DMS79 treated with DMSO at 0.1 percent for 48 hours (cell line): ENCODE data around the gene SLC2A8.

ENCODE experiments used
- DNase-seq: peaks from one replicate; lab custom pipeline; 2025; lab: John Stamatoyannopoulos, UW

Gene SLC2A8

DNA sequence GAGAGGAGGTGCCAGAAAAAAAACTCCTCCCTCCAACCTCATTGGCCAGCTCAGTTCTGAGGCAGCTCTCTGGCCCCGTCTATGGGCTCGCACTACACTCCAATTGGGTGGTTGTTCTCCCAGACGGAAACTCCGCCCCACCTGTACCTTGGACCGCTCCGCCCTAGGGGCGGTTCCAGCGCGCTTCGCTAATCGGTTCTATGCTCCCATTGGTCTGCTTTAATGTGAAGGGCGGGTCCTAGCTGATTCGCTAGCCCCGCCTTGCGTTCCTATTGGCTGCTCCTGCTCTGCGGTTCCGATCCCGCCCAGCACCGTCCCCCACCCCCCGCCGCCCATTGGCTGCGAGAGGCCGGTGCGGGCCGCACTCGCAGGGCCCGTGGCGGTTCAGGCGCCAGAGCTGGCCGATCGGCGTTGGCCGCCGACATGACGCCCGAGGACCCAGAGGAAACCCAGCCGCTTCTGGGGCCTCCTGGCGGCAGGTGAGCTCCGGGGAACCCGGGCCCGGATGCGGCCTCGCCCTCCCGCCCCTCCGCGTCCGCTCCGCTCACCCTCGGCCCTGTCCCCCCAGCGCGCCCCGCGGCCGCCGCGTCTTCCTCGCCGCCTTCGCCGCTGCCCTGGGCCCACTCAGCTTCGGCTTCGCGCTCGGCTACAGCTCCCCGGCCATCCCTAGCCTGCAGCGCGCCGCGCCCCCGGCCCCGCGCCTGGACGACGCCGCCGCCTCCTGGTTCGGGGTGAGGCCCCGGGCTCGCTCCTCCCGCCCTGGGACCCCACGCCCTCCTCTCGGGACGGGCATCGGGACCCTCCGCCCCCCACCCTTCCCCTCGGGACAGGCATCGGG lies at the start of gene SLC2A8:
TSS of gene SLC2A8 (plus strand) at position 362 of the 838 bp plus-strand sequence. CDS start at position 424, 62 bp downstream.
- DNase-seq, result peak; percentile 99

- DNase-seq, result no peak
Observed at GRCh38 chr9:127347831-127348776, 48.9 kb upstream of the SLC2A8 start.

GRCh38 chr9:127349483-127350113 lies 47.4 kb upstream of the SLC2A8 start:
- DNase-seq, result no peak

DNA sequence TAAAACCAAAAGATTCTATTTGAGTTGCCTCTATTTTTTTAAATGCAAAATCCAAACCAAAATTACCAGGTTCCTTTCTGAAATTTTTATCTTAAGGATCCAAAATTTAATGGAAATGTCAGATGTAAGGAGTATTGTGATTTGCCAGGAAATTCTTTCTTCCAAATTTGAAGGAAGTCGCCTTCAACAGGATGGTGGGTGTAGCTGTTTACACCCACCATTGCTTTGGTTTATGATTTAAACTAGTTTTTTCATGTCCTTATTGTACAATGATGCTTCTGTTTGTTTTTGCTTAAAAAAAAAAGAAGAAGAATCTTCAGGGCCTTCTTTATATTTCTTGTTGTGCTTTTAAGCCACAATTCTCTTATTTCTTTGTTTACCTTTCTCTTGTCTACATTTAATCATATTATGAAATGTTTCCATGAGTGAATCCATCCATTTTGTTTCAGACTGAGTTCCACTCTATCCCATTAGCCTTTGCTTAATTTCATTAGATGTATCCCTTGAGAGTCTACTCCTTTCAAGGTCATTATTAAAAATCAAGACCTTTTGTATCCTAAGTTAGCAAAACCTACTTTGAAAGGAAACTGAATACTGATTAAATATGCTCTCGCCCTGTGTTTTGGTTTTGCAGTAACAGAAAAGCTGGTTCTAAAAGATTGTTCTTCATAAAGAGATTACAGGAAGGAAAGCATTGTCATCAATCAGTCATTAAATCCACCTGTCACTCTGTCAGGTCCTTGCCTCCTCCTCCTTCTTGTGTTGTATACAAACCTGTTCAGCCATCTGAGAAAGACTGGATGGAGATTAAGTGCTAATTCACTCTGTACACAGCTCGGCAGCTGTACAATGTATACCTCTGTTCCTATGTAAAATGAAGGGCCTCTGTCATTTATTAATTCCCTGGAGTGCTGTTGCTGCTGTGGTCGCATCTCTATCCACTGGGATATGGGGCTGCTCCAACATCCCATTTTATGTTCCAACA lies 45.5 kb upstream of the SLC2A8 start:
- no peak for DNase-seq

DNA sequence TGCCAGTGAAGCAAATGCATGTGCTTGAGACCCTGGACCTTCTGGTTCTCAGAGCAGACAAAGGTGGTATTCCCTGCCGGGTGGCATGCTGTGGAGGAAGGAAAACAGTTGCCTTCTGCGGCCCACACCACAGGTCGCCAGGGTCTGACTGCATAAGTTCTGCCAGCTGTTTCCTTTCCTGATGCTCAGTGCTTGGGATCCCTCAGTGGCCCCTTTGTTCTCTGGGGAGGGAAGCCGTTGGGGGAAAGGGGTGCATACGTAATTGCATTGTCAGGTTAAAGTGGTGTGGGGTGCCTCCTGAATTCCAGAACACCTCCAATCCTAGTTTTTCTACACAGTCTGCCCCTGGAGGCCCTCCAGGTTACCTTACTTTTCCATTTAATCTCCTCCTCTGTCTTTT lies 43.1 kb upstream of the SLC2A8 start:
- DNase-seq, result no peak

DNA sequence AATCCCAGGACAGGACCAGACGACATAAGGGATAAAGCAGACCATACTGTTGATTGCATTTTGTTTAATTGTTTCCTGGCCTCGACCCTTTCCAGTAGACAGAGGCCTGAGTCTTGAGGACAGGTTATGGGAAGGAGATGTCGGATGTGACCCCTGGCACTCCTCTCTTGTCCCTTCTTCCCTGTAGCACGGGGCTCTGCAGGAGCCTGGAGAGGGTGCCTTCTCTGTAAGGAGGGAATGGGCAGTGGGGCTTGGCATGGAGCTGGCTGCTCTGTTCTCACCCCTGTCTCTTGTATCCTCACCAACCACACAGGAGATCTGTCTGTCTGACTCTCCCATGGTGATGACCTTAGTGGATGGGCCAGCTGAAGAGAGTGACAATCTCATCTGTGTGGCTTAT lies 40.1 kb upstream of the SLC2A8 start:
- no peak for DNase-seq

GRCh38 chr9:127358023-127358535 lies 38.9 kb upstream of the SLC2A8 start:
- DNase-seq, result no peak

DNA sequence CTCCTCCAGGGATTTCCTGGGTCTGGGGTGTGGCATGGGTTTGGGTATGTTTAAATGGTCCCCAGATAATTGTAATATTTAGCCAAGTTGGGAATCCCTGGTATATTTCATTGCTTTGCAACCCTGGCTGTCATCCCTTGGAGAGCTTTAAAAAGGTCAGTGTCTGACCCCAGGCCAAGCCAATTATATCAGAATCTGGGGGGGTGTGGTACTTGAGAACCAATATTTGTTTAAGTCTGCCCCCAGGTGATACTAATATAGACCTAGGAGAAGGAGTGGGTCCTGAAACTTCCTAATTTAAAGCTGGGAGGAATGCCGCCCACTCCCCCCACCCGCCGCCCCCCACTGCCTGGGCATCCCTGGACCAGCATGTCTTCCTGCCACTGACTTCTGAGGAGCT lies 38.2 kb upstream of the SLC2A8 start:
- DNase-seq, result no peak

DNA sequence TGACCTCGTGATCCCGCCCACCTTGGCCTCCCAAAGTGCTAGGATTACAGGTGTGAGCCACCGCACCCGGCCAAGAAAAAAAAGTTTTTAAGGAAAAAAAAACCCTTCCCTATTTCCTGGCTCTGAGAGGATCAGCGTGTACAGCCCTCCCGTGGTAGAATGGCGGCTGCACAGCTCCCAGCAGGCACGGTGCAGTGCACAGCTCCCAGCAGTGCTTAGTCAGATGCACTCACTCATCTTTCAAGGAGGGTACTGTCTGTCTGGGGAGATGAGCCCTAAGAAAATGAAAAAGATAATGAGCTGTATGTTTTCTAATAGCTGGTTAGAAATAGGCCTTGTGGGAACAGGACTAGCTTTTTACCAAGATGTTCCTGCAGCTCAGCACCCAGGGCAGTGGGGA lies 36.7 kb upstream of the SLC2A8 start:
- DNase-seq, result no peak

GRCh38 chr9:127360829-127361228 lies 36.1 kb upstream of the SLC2A8 start:
- DNase-seq, result no peak

GRCh38 chr9:127361561-127361960 lies 35.4 kb upstream of the SLC2A8 start:
- DNase-seq, result no peak

- DNase-seq, result no peak
Observed at GRCh38 chr9:127362829-127363228, 34.1 kb upstream of the SLC2A8 start.

- no peak for DNase-seq
Observed at GRCh38 chr9:127365461-127365860, 31.5 kb upstream of the SLC2A8 start.

DNA sequence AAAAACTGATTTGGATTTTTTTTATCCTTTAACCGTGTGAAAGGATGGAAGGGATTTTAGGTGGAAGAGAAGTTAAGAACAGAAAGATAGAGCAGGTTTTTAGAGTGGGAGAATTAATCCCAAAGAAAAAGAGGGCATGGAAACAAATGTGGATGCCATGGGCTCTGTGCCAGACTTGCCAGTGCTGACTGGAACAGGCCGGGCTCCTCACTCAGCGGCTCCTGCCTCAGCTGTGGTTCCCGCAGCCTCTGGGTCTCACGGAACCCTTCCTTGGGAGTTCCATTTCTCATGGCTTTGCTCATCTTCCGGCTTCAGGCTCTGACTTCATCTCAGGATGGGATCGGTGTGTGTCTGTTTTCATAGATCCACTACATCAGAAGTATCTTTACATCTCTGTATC lies 30.4 kb upstream of the SLC2A8 start:
- DNase-seq, result no peak

- DNase-seq, result no peak
Observed at GRCh38 chr9:127368852-127369402, 28.0 kb upstream of the SLC2A8 start.

DNA sequence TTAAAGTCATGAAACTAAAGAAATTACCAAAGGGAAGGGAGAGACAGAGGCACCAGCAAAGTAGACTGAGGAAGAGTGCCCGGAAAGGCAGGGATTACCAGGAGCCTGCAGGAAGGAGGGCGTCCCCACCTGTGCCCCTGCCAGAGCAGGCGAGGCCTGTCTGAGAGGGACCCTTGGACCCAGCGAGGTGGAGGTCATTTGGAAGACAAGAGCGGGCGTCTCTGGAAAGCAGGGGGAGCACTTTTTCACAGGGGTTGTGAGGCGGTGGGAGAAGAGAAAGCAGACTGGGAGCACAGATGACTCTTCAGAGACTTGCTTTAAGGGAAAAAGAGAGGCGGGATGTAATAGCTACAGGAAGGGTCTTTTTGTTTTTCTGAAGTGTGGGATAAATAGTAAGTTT lies 27.5 kb upstream of the SLC2A8 start:
- DNase-seq, result no peak

- no peak for DNase-seq
Observed at GRCh38 chr9:127370147-127370579, 26.8 kb upstream of the SLC2A8 start.

DNA sequence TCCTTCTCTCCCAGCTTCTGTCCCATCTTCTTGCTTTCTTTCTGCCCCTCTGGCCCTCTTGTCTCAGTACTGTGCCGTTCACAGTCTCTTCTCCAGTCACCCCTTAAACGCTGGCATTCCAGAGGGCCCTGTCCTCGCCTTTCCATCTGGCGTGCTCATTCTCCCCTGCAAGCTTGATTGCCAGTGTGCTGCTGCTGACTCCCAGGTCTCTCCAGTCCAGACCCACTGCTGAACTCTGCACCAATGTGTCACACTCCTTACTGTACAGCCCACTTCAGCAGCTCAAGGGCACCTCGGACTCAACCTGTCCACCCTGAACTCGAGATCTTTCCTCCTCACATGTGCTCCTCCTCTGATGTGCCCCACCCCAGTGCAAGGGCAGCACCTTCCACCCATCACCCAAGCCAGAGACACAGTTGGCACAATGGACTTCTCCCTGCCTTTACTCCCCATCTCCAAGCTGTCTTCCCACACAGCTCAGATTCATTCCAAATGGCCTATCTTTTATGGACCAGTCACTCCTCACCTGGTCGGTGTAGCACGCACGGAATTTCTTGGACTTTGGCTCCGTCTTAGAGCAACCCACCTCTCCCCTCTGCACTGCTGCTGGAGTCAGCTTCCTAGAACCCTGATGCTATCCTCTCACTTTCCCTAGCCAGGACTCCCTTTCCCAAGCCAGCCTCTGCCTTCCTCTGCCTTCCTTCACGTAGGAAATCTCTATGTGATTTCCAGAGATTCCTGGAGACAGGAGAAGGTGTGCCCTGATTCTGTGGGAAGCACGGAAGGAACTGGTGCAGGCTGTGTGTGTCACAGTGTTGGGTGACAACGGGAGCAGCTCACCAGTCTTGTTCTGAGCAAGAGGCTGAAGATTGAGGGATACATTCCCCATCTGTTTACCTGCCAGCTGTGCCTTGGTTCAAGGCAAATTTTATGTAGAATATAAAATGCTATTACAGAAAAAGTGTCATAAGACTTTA lies 26.0 kb upstream of the SLC2A8 start:
- DNase-seq, result no peak

- no peak for DNase-seq
Observed at GRCh38 chr9:127380479-127380878, 16.5 kb upstream of the SLC2A8 start.
